Measurements from ENCODE around the gene TPP2.

Gene TPP2

DNA sequence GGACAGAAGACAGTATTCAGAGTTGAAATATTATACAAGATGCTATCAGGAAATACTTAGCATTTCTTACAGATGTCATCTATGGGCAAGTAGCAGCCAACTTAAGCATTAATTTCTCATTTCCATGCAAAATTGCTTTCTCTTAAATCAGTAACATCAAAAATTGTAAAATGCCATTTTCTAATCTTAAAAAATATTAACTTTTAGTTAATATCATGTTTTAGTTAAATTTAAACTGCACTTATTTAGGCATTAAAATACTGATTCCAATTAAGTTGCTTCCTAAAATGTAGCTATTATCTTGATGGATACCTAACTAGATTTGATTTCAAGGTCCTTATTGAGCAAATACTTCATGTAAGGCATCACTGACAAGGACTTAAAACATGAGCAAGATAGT lies 70.2 kb downstream of the TPP2 start:
- TF ChIP-seq CTCF (conservative IDR thresholded peaks at IDR 0.05; ENCODE audit: low read length): no peak
- H3K4me3 ChIP-seq (ENCODE audit: low read length): no peak overlapping the region
- DNase-seq (ENCODE audit: low read depth): no peak

- no peak for TF ChIP-seq CTCF (conservative IDR thresholded peaks at IDR 0.05; ENCODE audit: low read length)
- no peak overlapping the region for H3K4me3 ChIP-seq (ENCODE audit: low read length)
Measured at GRCh38 chr13:102667911-102668310, 71.1 kb downstream of the TPP2 start.

DNA sequence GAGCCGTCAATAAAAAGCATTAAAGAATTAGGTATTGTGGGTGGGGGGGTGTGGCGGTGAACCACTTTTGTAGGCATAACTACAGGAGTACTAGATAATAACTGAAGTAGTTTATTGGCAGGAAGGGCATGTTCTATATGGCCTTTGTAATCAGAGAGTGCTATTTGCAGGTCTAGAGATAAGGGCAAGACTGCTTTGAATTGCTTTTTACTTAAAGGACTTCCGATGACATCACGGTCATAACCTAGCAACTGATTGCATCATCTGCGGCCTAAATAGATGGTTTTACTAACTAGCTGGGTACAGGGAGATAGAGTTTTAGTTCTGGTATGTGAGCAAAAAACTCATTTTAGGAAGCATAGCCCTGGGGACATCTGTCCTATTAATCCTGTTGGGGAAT lies 73.3 kb downstream of the TPP2 start:
- no peak for DNase-seq (ENCODE audit: low read depth)
- no peak for TF ChIP-seq CTCF (conservative IDR thresholded peaks at IDR 0.05; ENCODE audit: low read length)
- no peak overlapping the region for H3K4me3 ChIP-seq (ENCODE audit: low read length)

More at GRCh38 chr13:102667911-102668310, 71.1 kb downstream of the TPP2 start:
- DNase-seq (ENCODE audit: low read depth): no peak

DNA sequence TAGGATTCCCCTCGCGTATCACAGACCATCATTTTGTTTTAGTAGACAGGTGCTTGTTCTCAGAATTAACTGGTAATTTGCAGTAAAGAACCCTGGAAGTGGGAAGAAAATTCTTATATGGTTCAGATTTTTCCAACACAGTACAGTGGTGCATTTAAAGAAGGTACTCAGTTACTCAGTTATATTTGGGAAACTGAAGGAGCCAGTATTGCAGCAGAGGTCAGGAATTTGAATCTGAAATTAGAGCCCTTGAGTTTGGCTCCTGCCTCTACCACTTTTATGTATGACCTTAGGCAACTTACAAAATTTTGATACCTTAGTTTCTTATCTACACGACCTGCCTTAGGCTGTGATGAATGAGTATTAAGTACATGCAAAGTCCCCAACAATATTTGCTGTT lies 78.3 kb downstream of the TPP2 start:
- no peak for TF ChIP-seq CTCF (conservative IDR thresholded peaks at IDR 0.05; ENCODE audit: low read length)
- no peak overlapping the region for H3K4me3 ChIP-seq (ENCODE audit: low read length)
- DNase-seq (ENCODE audit: low read depth): no peak

GRCh38 chr13:102677122-102677521 lies 80.3 kb downstream of the TPP2 start:
- DNase-seq (ENCODE audit: low read depth): no peak
- no peak overlapping the region for H3K4me3 ChIP-seq (ENCODE audit: low read length)
- no peak for TF ChIP-seq CTCF (conservative IDR thresholded peaks at IDR 0.05; ENCODE audit: low read length)

DNA sequence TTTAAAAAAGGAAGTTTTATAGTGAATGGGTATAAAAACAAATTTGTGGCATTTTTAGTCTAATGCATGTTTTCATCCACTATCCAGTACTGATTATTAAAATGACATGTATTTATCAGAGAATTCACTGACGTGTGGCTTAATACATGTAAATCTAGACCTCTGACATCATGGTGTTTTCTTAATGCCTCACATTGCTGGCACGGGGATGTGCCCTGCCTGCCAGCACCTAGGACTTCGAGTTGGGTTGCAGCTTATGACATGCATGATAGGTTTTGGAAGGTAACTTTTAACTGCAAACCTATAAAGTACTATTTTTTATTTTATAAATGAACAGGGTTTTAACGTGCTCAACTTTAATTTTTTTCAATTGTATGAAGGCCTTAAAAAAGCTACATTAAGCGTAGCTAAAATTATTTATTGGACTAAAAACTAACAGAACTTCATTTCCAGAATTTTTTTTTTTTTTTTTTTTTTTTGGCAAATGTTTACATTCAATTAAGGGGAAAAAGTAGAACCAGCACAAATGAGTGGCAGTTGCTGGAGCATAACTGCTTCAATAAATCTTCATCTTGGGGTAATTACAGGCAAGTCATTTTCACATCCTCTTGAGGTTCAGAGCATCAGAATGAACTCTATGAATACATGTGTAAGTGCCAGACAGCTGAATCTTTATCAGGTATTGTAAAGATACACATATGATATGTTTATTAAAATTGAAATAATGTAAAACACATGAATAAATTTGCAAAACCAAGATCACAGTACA lies 81.7 kb downstream of the TPP2 start:
- no peak for TF ChIP-seq CTCF (conservative IDR thresholded peaks at IDR 0.05; ENCODE audit: low read length)
- no peak overlapping the region for H3K4me3 ChIP-seq (ENCODE audit: low read length)
- DNase-seq (ENCODE audit: low read depth): no peak

DNA sequence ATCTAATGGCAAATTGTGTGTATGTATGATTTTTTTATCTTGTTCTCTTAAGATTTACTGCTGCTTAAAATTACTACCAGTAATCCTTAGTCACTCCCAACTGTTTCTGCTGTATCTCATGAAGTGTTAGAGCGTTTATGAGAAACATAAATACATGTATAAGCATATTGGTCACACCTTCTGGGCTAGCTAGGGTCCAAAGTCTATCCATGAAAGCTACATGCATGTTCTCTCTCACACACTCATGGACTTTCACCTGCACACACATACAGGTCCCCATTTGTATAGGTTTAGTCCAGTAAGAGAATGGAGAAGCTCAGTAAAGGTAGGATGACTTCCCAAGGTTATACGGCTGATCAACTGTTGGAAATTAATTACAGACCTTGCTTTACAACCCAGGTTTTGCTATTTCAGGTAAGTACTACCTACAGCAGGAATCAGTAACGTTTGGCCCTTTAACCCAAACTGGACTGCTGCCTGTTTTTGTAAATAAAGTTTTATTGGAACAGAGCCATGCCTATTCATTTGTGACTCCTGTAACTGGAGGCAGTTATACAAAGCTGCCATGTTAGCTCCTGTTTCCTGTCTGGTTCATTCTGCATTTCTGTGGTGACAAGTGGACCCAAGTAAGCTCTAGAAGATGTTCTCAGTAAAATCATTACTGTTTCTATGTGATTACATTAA lies 82.8 kb downstream of the TPP2 start:
- no peak for TF ChIP-seq CTCF (conservative IDR thresholded peaks at IDR 0.05; ENCODE audit: low read length)
- H3K4me3 ChIP-seq (ENCODE audit: low read length): no peak overlapping the region
- no peak for DNase-seq (ENCODE audit: low read depth)

Data from AG10803 (cell line).